NCI-H748 treated with DMSO at 0.1 percent for 48 hours (cell line): ENCODE measurements around the gene IQCB1.
"Not testable (repeated sequence)": the region's sequence is repeated elsewhere in the genome, so short reads cannot be mapped to it uniquely, and the experiment has no call there.

Experiments
- DNase-seq: peaks from one replicate; lab custom pipeline; 2025; lab: John Stamatoyannopoulos, UW

IQCB1 gene

GRCh38 chr3:121834671-121835464, at the start of gene IQCB1, which contains the start of gene EAF2:
TSS of gene IQCB1 (minus strand) at chr3:121835060. CDS start at chr3:121828960, 6,100 bp downstream.
TSS of gene EAF2 (plus strand) at chr3:121835209. CDS start at chr3:121835286, 77 bp downstream.
- peak; percentile 80 for DNase-seq

GRCh38 chr3:121883507-121883906, 48.6 kb upstream of the IQCB1 start:
- peak; percentile 9 for DNase-seq

GRCh38 chr3:121878411-121878810, 43.6 kb upstream of the IQCB1 start:
- no peak for DNase-seq

- no peak for DNase-seq
Measured at GRCh38 chr3:121871430-121871829, 36.6 kb upstream of the IQCB1 start.

GRCh38 chr3:121870717-121871116, 35.9 kb upstream of the IQCB1 start:
- DNase-seq: no peak

- no peak for DNase-seq
Measured at GRCh38 chr3:121869736-121870135, 34.9 kb upstream of the IQCB1 start.

- no peak for DNase-seq
Measured at GRCh38 chr3:121863801-121864200, 28.9 kb upstream of the IQCB1 start.

GRCh38 chr3:121863247-121863646, 28.4 kb upstream of the IQCB1 start:
- not testable (repeated sequence) for DNase-seq

- DNase-seq: not testable (repeated sequence)
Measured at GRCh38 chr3:121857778-121858177, 22.9 kb upstream of the IQCB1 start.

- DNase-seq: peak; percentile 7
Measured at GRCh38 chr3:121855555-121855954, 20.7 kb upstream of the IQCB1 start.

- DNase-seq: no peak
Measured at GRCh38 chr3:121852256-121852655, 17.4 kb upstream of the IQCB1 start.

GRCh38 chr3:121844892-121845291, 10.0 kb upstream of the IQCB1 start:
- DNase-seq: no peak

- no peak for DNase-seq
Measured at GRCh38 chr3:121839962-121840361, 5.1 kb upstream of the IQCB1 start.

- DNase-seq: no peak
Measured at GRCh38 chr3:121836481-121836880, 1.6 kb upstream of the IQCB1 start.

GRCh38 chr3:121836064-121836463, 1.2 kb upstream of the IQCB1 start:
- no peak for DNase-seq

GRCh38 chr3:121835465-121835801, 573 bp upstream of the IQCB1 start:
- DNase-seq: no peak

GRCh38 chr3:121834157-121834670, 646 bp downstream of the IQCB1 start:
- no peak for DNase-seq

- DNase-seq: no peak
Measured at GRCh38 chr3:121822973-121823372, 11.9 kb downstream of the IQCB1 start.

- no peak for DNase-seq
Measured at GRCh38 chr3:121821421-121822199, 13.2 kb downstream of the IQCB1 start.

GRCh38 chr3:121819236-121819635, 15.6 kb downstream of the IQCB1 start:
- no peak for DNase-seq

- no peak for DNase-seq
Measured at GRCh38 chr3:121818578-121818977, 16.3 kb downstream of the IQCB1 start.

- no peak for DNase-seq
Measured at GRCh38 chr3:121817753-121818152, 17.1 kb downstream of the IQCB1 start.

GRCh38 chr3:121809249-121809648, 25.6 kb downstream of the IQCB1 start:
- DNase-seq: no peak
